Endothelial cell of umbilical vein (primary cell): ENCODE measurements around the gene CD55. TPM values are rescaled to one million over a fixed set of nuclear protein-coding genes. Genes with fewer than 3 reads are reported as not detected.

Experiments
- BruUV-seq: library from RNA; stranded (reverse); fragments of 400-500 nt; replicated peaks from 2 replicates; lab custom pipeline; 2021; lab: Mats Ljungman, UMichigan
- CTCF ChIA-PET: fragments of 300-600, 350-600 bp; sonication (Branson Sonifier 250); formaldehyde crosslinking; loops from one replicate; lab custom pipeline; 2021; ENCODE audit warnings: antibody characterized with exemption, inconsistent platforms; lab: Charles Lee
- POLR2A ChIA-PET: fragments of 300-600, 350-600 bp; sonication (Branson Sonifier 250); formaldehyde crosslinking; loops from one replicate; lab custom pipeline; 2021; ENCODE audit warnings: antibody characterized with exemption, inconsistent platforms; lab: Charles Lee
- DNase-seq: peaks from one replicate; pipeline ENCODE4 v3.0.0-alpha.2; 2011; ENCODE audit warnings: low read depth, low spot score
- FAIRE-seq: peaks from 2 replicates; lab custom pipeline; 2011; peaks lifted over from hg19 to GRCh38; lab: Jason Lieb, UNC
- H2AFZ ChIP-seq: 2 replicates; pipeline ENCODE4 v1.6.0; 2012; ENCODE audit warnings: low read depth, low read length, control low read depth, inconsistent platforms
- H3K27ac ChIP-seq: 2 replicates; pipeline ENCODE4 v1.5.1; 2011; ENCODE audit warnings: low read depth, mild to moderate bottlenecking, control low read depth, low read length, moderate library complexity; ENCODE audit not compliant: insufficient read depth
- H3K27me3 ChIP-seq, 2 experiments: 2 replicates each; pipeline versions ENCODE4 v1.6.0 to v1.6.1; 2011; ENCODE audit warnings: low read length in 2 of 2, mixed read lengths in 1 of 2; ENCODE audit not compliant: control insufficient read depth in 2 of 2, insufficient read depth in 2 of 2
- H3K36me3 ChIP-seq, 2 experiments: 2 replicates in 1 of 2; 3 replicates in 1 of 2; pipeline ENCODE4 v1.5.1; 2011; ENCODE audit warnings: low read length in 2 of 2, mild to moderate bottlenecking in 1 of 2, moderate library complexity in 1 of 2; ENCODE audit not compliant: control insufficient read depth in 2 of 2, insufficient read depth in 2 of 2; ENCODE audit errors: extremely low read depth in 1 of 2
- H3K4me1 ChIP-seq: 3 replicates; pipeline ENCODE4 v1.5.1; 2011; ENCODE audit warnings: mild to moderate bottlenecking, low read length; ENCODE audit not compliant: control insufficient read depth, insufficient read depth; ENCODE audit errors: extremely low read depth
- H3K4me2 ChIP-seq: 2 replicates; pipeline ENCODE4 v1.6.1; 2011; ENCODE audit warnings: low read length, control low read depth, mixed read lengths; ENCODE audit not compliant: insufficient read depth
- H3K4me3 ChIP-seq, 3 experiments: fragments of 200-600 bp in 1 of 3; sonication (generic), shearing (Covaris generic) in 1 of 3; replicated peaks in 1 of 3; 2 replicates each; pipeline ENCODE4 v1.5.1; 2011 to 2016; ENCODE audit warnings: control low read depth in 3 of 3, low read length in 3 of 3, mild to moderate bottlenecking in 2 of 3, inconsistent platforms in 1 of 3, low read depth in 1 of 3, moderate library complexity in 1 of 3; ENCODE audit not compliant: insufficient read depth in 1 of 3
- H3K79me2 ChIP-seq: 2 replicates; pipeline ENCODE4 v1.6.0; 2012; ENCODE audit warnings: low read length, inconsistent platforms; ENCODE audit not compliant: control insufficient read depth, insufficient read depth
- H3K9ac ChIP-seq: replicated peaks from 2 replicates; pipeline ENCODE3; 2011; ENCODE audit warnings: low read length, control low read depth; ENCODE audit not compliant: insufficient read depth; ENCODE audit errors: extremely low read depth
- H3K9me1 ChIP-seq: replicated peaks from 3 replicates; pipeline ENCODE4 v1.6.0; 2011; ENCODE audit warnings: mild to moderate bottlenecking, low read length; ENCODE audit not compliant: control insufficient read depth, insufficient read depth; ENCODE audit errors: extremely low read depth
- H3K9me3 ChIP-seq: replicated peaks from 2 replicates; pipeline ENCODE4 v1.5.1; 2012; ENCODE audit warnings: low read length, inconsistent platforms; ENCODE audit not compliant: control insufficient read depth, insufficient read depth
- H4K20me1 ChIP-seq: replicated peaks from 2 replicates; pipeline ENCODE3; 2011; ENCODE audit warnings: mild to moderate bottlenecking, low read length; ENCODE audit not compliant: control insufficient read depth, insufficient read depth; ENCODE audit errors: extremely low read depth
- FOS ChIP-seq: IDR thresholded peaks from 2 replicates; pipeline ENCODE4 v1.6.1; 2011; ENCODE audit warnings: mild to moderate bottlenecking, low read length, moderate library complexity, borderline replicate concordance; ENCODE audit not compliant: insufficient read depth
- GATA2 ChIP-seq: IDR thresholded peaks from 2 replicates; pipeline ENCODE4 v1.7.0; 2011; ENCODE audit warnings: low read depth, mild to moderate bottlenecking, moderate library complexity, mixed read lengths, low read length; ENCODE audit not compliant: insufficient read length, insufficient read depth
- JUN ChIP-seq: IDR thresholded peaks from 2 replicates; pipeline ENCODE4 v1.6.1; 2011; ENCODE audit warnings: borderline replicate concordance, low read depth; ENCODE audit not compliant: insufficient read length, insufficient read depth
- MYC ChIP-seq: IDR thresholded peaks from one replicate; pipeline ENCODE4 v1.6.1; 2011; ENCODE audit warnings: mild to moderate bottlenecking, low read depth, low read length
- POLR2A ChIP-seq: IDR thresholded peaks from 2 replicates; pipeline ENCODE4 v1.6.1; 2012; ENCODE audit warnings: low read depth, mild to moderate bottlenecking, control low read depth, low read length
- POLR2AphosphoS5 ChIP-seq: IDR thresholded peaks from 2 replicates; pipeline ENCODE4 v1.6.1; 2012; ENCODE audit warnings: low read depth, mild to moderate bottlenecking, control low read depth, low read length, moderate library complexity; ENCODE audit not compliant: insufficient read depth
- dilution Hi-C: fragments of 300-500 bp; cut with MboI; formaldehyde crosslinking; loops from one replicate; pipeline ENCODE4 v1.15.0; 2019; ENCODE audit warnings: low sequenced_read_pairs; ENCODE audit not compliant: extremely low pct_ligation_motif_present
- intact Hi-C: fragments of 100-400 bp; cut with micrococcal nuclease; formaldehyde crosslinking; loops from one replicate; pipeline ENCODE4 v1.10.0; 2022
- polyA plus RNA-seq, 4 experiments: library from polyadenylated mRNA; depleted of rRNA in 3 of 4; stranded (reverse) in 3 of 4; unstranded in 1 of 4; fragments of >200 nt; gene quantifications; 2 replicates each; pipeline versions ENCODE4 v1.2.1 to v1.2.3, GENCODE V29; 2011 to 2012; ENCODE audit warnings: missing spikeins in 1 of 4
- total RNA-seq: library from RNA; stranded (reverse); gene quantifications from 2 replicates; pipeline ENCODE4 v1.2.3, GENCODE V29; 2021
- TF ChIP-seq, protein P1 (sequence below), 2 donors: IDR thresholded peaks; 1 replicate in 1 of 2; 2 replicates in 1 of 2; pipeline ENCODE4 v1.5.1; 2011; ENCODE audit warnings: low read length in 2 of 2, mild to moderate bottlenecking in 2 of 2, moderate library complexity in 2 of 2, control low read depth in 1 of 2, inconsistent platforms in 1 of 2, low read depth in 1 of 2; ENCODE audit not compliant: insufficient read depth in 1 of 2; ENCODE audit errors: extremely low read depth in 1 of 2

The CD55 gene
- total and polyA plus RNA-seq, 2 donors (not counting 3 experiments of a cell fraction or from before 2014, with no cell fraction given), result 111 to 179 TPM

- peak overlapping the region; percentile 91 for H3K27ac ChIP-seq
- TSS peak; percentile 31 for BruUV-seq
- no peak for TF ChIP-seq POLR2A
- peak; percentile 28 for TF ChIP-seq POLR2AphosphoS5
- no peak for TF ChIP-seq MYC
- peak; percentile 38 for TF ChIP-seq GATA2
- TF ChIP-seq, protein P1, sequence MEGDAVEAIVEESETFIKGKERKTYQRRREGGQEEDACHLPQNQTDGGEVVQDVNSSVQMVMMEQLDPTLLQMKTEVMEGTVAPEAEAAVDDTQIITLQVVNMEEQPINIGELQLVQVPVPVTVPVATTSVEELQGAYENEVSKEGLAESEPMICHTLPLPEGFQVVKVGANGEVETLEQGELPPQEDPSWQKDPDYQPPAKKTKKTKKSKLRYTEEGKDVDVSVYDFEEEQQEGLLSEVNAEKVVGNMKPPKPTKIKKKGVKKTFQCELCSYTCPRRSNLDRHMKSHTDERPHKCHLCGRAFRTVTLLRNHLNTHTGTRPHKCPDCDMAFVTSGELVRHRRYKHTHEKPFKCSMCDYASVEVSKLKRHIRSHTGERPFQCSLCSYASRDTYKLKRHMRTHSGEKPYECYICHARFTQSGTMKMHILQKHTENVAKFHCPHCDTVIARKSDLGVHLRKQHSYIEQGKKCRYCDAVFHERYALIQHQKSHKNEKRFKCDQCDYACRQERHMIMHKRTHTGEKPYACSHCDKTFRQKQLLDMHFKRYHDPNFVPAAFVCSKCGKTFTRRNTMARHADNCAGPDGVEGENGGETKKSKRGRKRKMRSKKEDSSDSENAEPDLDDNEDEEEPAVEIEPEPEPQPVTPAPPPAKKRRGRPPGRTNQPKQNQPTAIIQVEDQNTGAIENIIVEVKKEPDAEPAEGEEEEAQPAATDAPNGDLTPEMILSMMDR (IDR thresholded peaks at IDR 0.05; ENCODE audit: extremely low read depth in 1 of 2, insufficient read depth in 1 of 2, low read depth in 1 of 2, low read length in 2 of 2), result no peak
- TF ChIP-seq JUN, result peak; percentile 87
- TF ChIP-seq FOS, result peak; percentile 93
- CTCF ChIA-PET, result interaction anchor here (1.0 to 1.9 kb wide), 6 partner anchors 15 to 100 kb away, joined by 3 to 14 read pairs (median 6); partner anchors contain the start of gene CD55
- H3K79me2 ChIP-seq, result no peaks in the 10 kb centered on the region
- H3K9ac ChIP-seq, result peak overlapping the region; percentile 42
- peak; percentile 97 for DNase-seq
- H3K4me2 ChIP-seq, result peak overlapping the region; percentile 73
- H3K36me3 ChIP-seq, result no peaks in the 10 kb centered on the region
- H3K4me3 ChIP-seq, result no peak overlapping the region
- intact Hi-C loops, result loop anchor here (1.0 kb wide), 3 partner anchors 16 to 100 kb away; partner anchors contain the start of gene CD55
- POLR2A ChIA-PET, result interaction anchor here (1.2 kb wide), 1 partner anchor 17 kb away, joined by 8 read pairs; the partner anchor contains the start of gene CD55
- H3K9me1 ChIP-seq, result no peaks in the 10 kb centered on the region
- no peak overlapping the region for H2AFZ ChIP-seq
- H4K20me1 ChIP-seq, result no peaks in the 10 kb centered on the region
- H3K9me3 ChIP-seq, result no peaks in the 10 kb centered on the region
- H3K4me1 ChIP-seq, result peaks cover 39% of the 10 kb centered on the region
- H3K27me3 ChIP-seq, result no peaks in the 10 kb centered on the region
- dilution Hi-C loops, result no loop called here
- FAIRE-seq, result peak; percentile 50
Measured at GRCh38 chr1:207304710-207305488, 16.6 kb upstream of the CD55 start.
